ENCODE results near the gene SREBF2. TPM values are rescaled to one million over a fixed set of nuclear protein-coding genes. Genes with fewer than 3 reads are reported as not detected.

The SREBF2 gene
- total and polyA plus RNA-seq, 2 of the 13 experiments (the other 11 are each of a cell fraction or from before 2014, with no cell fraction given) = 53.8 to 72.6 TPM

- TF ChIP-seq, protein P1, sequence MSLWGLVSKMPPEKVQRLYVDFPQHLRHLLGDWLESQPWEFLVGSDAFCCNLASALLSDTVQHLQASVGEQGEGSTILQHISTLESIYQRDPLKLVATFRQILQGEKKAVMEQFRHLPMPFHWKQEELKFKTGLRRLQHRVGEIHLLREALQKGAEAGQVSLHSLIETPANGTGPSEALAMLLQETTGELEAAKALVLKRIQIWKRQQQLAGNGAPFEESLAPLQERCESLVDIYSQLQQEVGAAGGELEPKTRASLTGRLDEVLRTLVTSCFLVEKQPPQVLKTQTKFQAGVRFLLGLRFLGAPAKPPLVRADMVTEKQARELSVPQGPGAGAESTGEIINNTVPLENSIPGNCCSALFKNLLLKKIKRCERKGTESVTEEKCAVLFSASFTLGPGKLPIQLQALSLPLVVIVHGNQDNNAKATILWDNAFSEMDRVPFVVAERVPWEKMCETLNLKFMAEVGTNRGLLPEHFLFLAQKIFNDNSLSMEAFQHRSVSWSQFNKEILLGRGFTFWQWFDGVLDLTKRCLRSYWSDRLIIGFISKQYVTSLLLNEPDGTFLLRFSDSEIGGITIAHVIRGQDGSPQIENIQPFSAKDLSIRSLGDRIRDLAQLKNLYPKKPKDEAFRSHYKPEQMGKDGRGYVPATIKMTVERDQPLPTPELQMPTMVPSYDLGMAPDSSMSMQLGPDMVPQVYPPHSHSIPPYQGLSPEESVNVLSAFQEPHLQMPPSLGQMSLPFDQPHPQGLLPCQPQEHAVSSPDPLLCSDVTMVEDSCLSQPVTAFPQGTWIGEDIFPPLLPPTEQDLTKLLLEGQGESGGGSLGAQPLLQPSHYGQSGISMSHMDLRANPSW (CRISPR knock-in tag; IDR thresholded peaks at IDR 0.05; ENCODE audit: borderline replicate concordance) = no peak
- TF ChIP-seq, protein P2, sequence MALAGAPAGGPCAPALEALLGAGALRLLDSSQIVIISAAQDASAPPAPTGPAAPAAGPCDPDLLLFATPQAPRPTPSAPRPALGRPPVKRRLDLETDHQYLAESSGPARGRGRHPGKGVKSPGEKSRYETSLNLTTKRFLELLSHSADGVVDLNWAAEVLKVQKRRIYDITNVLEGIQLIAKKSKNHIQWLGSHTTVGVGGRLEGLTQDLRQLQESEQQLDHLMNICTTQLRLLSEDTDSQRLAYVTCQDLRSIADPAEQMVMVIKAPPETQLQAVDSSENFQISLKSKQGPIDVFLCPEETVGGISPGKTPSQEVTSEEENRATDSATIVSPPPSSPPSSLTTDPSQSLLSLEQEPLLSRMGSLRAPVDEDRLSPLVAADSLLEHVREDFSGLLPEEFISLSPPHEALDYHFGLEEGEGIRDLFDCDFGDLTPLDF (CRISPR knock-in tag; IDR thresholded peaks at IDR 0.05) = peak; percentile 40
- peak; percentile 28; the same call in 1 of the 2 replicates for TF ChIP-seq ZNF768 (CRISPR knock-in tag; IDR thresholded peaks at IDR 0.05)
- TF ChIP-seq ZNF230 (CRISPR knock-in tag; IDR thresholded peaks at IDR 0.05) = no peak
- no peak for TF ChIP-seq ZNF577 (CRISPR knock-in tag; IDR thresholded peaks at IDR 0.05; ENCODE audit: borderline replicate concordance, low read depth)
- peak; percentile 87; the same call in 1 of the 2 replicates for TF ChIP-seq SNAPC2 (CRISPR knock-in tag; IDR thresholded peaks at IDR 0.05)
- peak in 1 of 2 experiments; percentile 90; a peak in 3 of 4 replicates for TF ChIP-seq EP300 (IDR thresholded peaks at IDR 0.05; ENCODE audit: low read depth in 2 of 2, low read length in 2 of 2)
- TF ChIP-seq EP300 (CRISPR knock-in tag; IDR thresholded peaks at IDR 0.05; ENCODE audit: borderline replicate concordance) = peak; percentile 64
- TF ChIP-seq, protein P3, sequence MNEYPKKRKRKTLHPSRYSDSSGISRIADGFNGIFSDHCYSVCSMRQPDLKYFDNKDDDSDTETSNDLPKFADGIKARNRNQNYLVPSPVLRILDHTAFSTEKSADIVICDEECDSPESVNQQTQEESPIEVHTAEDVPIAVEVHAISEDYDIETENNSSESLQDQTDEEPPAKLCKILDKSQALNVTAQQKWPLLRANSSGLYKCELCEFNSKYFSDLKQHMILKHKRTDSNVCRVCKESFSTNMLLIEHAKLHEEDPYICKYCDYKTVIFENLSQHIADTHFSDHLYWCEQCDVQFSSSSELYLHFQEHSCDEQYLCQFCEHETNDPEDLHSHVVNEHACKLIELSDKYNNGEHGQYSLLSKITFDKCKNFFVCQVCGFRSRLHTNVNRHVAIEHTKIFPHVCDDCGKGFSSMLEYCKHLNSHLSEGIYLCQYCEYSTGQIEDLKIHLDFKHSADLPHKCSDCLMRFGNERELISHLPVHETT (CRISPR knock-in tag; conservative IDR thresholded peaks at IDR 0.05) = no peak; the same call in 1 of the 2 replicates
- peak; percentile 66 for TF ChIP-seq ZNF331 (CRISPR knock-in tag; IDR thresholded peaks at IDR 0.05)
- 0 out of 2 replicates have a peak, but pooled peaks have one; percentile 50 for TF ChIP-seq KLF12 (CRISPR knock-in tag; IDR thresholded peaks at IDR 0.05; ENCODE audit: borderline replicate concordance)
- TF ChIP-seq GTF3A (CRISPR knock-in tag; conservative IDR thresholded peaks at IDR 0.05) = peak; percentile 69; the same call in 1 of the 2 replicates
- peak; percentile 80 for TF ChIP-seq MED1 (CRISPR knock-in tag; IDR thresholded peaks at IDR 0.05)
- no peak for TF ChIP-seq GLMP (CRISPR knock-in tag; IDR thresholded peaks at IDR 0.05; ENCODE audit: borderline replicate concordance)
- peak; percentile 84 for TF ChIP-seq ZNF605 (CRISPR knock-in tag; IDR thresholded peaks at IDR 0.05)
- TF ChIP-seq ZNF816 (CRISPR knock-in tag; IDR thresholded peaks at IDR 0.05; ENCODE audit: borderline replicate concordance) = no peak
- 0 out of 2 replicates have a peak, but pooled peaks have one; percentile 53 for TF ChIP-seq ZNF556 (CRISPR knock-in tag; IDR thresholded peaks at IDR 0.05; ENCODE audit: borderline replicate concordance)
- no peak for TF ChIP-seq MAF1 (CRISPR knock-in tag; IDR thresholded peaks at IDR 0.05; ENCODE audit: borderline replicate concordance)
- TF ChIP-seq IRF9 (CRISPR knock-in tag; IDR thresholded peaks at IDR 0.05; ENCODE audit: borderline replicate concordance) = 0 out of 2 replicates have a peak, but pooled peaks have one; percentile 57
Observed at GRCh38 chr22:41832553-41833368, at the start of gene SREBF2 (continued).

All from HepG2 (cell line).